ENCODE measurements around the gene AVPR2. TPM values are rescaled to one million over a fixed set of nuclear protein-coding genes. Genes with fewer than 3 reads are reported as not detected.
A peak's percentile ranks its signal among the peaks of the same experiment; 100 is the strongest.

Gene AVPR2
- total RNA-seq, 1 experiment from 2014 or later = not detected

GRCh38 chrX:153952373-153953026 is 48.0 kb downstream of the AVPR2 start (continued):
- TF ChIP-seq REST (IDR thresholded peaks at IDR 0.05; ENCODE audit: low read depth) = no peak

GRCh38 chrX:153953342-153953830 is 48.9 kb downstream of the AVPR2 start:
- Histone ChIP-seq H3K9ac (ENCODE audit: low read length) (no peak overlapping the region), H3K9me3 (ENCODE audit: control insufficient read depth in 1 of 2, insufficient read depth in 1 of 2, low read depth in 1 of 2, low read length in 2 of 2) (no peaks in the 10 kb centered on the region), H3K4me3 (replicated peaks in 1 of 2; ENCODE audit: low read depth in 1 of 2, low read length in 2 of 2) (no peak overlapping the region), H3K27ac (ENCODE audit: low read depth, low read length) (no peak overlapping the region), H3K27me3 (ENCODE audit: insufficient read depth, low read length) (no peaks in the 10 kb centered on the region), H4K20me1 (ENCODE audit: insufficient read depth) (no peaks in the 10 kb centered on the region), H3K79me2 (ENCODE audit: insufficient read depth, low read length) (no peaks in the 10 kb centered on the region; the same call in 1 of the 2 replicates), H3K9me2 (ENCODE audit: insufficient read depth) (no peaks in the 10 kb centered on the region), H2AFZ (ENCODE audit: low read depth, low read length, poor library complexity, severe bottlenecking) (no peak overlapping the region), H3K4me2 (ENCODE audit: low read length) (no peak overlapping the region), H3K4me1 (ENCODE audit: control insufficient read depth in 1 of 2, insufficient read depth in 2 of 2, low read length in 2 of 2) (no peaks in the 10 kb centered on the region), H3K36me3 (ENCODE audit: control insufficient read depth in 1 of 2, insufficient read depth in 2 of 2, low read length in 2 of 2) (peaks cover 0 to 17% of the 10 kb centered on the region in 2 experiments; a peak in 1 of 4 replicates)
- ChIA-PET CTCF (no interaction called here), RAD21 (ENCODE audit: low non-redundant PET in 1 of 2, low total read pairs in 2 of 2, uncharacterized antibody in 2 of 2, unreplicated experiment in 2 of 2) (no interaction called here), POLR2A (no interaction called here)
- no TSS peak for BruUV-seq (replicated peaks)
- no peak for TF ChIP-seq TCF7L2 (IDR thresholded peaks at IDR 0.05; ENCODE audit: borderline replicate concordance, extremely low read depth, insufficient read depth, insufficient read length)
- TF ChIP-seq, protein P1, sequence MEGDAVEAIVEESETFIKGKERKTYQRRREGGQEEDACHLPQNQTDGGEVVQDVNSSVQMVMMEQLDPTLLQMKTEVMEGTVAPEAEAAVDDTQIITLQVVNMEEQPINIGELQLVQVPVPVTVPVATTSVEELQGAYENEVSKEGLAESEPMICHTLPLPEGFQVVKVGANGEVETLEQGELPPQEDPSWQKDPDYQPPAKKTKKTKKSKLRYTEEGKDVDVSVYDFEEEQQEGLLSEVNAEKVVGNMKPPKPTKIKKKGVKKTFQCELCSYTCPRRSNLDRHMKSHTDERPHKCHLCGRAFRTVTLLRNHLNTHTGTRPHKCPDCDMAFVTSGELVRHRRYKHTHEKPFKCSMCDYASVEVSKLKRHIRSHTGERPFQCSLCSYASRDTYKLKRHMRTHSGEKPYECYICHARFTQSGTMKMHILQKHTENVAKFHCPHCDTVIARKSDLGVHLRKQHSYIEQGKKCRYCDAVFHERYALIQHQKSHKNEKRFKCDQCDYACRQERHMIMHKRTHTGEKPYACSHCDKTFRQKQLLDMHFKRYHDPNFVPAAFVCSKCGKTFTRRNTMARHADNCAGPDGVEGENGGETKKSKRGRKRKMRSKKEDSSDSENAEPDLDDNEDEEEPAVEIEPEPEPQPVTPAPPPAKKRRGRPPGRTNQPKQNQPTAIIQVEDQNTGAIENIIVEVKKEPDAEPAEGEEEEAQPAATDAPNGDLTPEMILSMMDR (IDR thresholded peaks at IDR 0.05 in 2 of 3, conservative IDR thresholded peaks at IDR 0.05 in 1 of 3; ENCODE audit: borderline replicate concordance in 1 of 3, insufficient read depth in 1 of 3, low read depth in 2 of 3, low read length in 2 of 3) = peak in 2 of 3 experiments; percentile 79 to 80; a peak in 4 of 6 replicates
- intact Hi-C loops (cut with micrococcal nuclease) = loop anchor here (1.0 to 2.0 kb wide), 2 partner anchors 29 to 189 kb away; partner anchors contain the start of gene PLXNB3
- ATAC-seq (peak; percentile 72), DNase-seq (ENCODE audit: low read depth, low spot score) (no peak)

Measured in HCT116 (cell line).